Lung (tissue), 12 donors: Measurements from ENCODE around the gene EVC2. TPM values are rescaled to one million over a fixed set of nuclear protein-coding genes. Genes with fewer than 3 reads are reported as not detected.

Source experiments
- ATAC-seq: fragments of 200-7000 bp; cut with Tn5 transposase; one replicate; pipeline ENCODE4 v1.9.1; 2020; ENCODE audit warnings: moderate number of reproducible peaks; ENCODE audit not compliant: insufficient read depth, low FRiP score
- DNase-seq, 3 donors: peaks; one replicate each; pipeline ENCODE4 v3.0.0-alpha.2; 2013 to 2017
- H3K27ac ChIP-seq, 2 donors: one replicate each; pipeline ENCODE4 v1.5.1; 2013; ENCODE audit warnings: mild to moderate bottlenecking in 2 of 2, moderate library complexity in 2 of 2, control low read depth in 1 of 2, inconsistent platforms in 1 of 2, low read depth in 1 of 2, low read length in 1 of 2
- H3K27me3 ChIP-seq, 3 donors: one replicate each; pipeline ENCODE4 v1.5.1; 2013; ENCODE audit warnings: low read length in 2 of 3; ENCODE audit not compliant: control insufficient read depth in 3 of 3, insufficient read depth in 3 of 3
- H3K36me3 ChIP-seq, 4 donors: one replicate each; pipeline ENCODE4 v1.5.1; 2013; ENCODE audit warnings: low read length in 4 of 4, mild to moderate bottlenecking in 1 of 4, moderate library complexity in 1 of 4; ENCODE audit not compliant: control insufficient read depth in 4 of 4, insufficient read depth in 4 of 4
- H3K4me1 ChIP-seq, 5 donors: one replicate each; pipeline ENCODE4 v1.5.1; 2013; ENCODE audit warnings: low read length in 5 of 5, mild to moderate bottlenecking in 2 of 5, moderate library complexity in 1 of 5; ENCODE audit not compliant: control insufficient read depth in 5 of 5, insufficient read depth in 5 of 5
- H3K4me3 ChIP-seq: one replicate; pipeline ENCODE4 v1.5.1; 2013; ENCODE audit warnings: mild to moderate bottlenecking, control low read depth, moderate library complexity
- H3K9ac ChIP-seq, 2 donors: one replicate each; pipeline ENCODE4 v1.5.1; 2013; ENCODE audit warnings: low read length in 2 of 2, control low read depth in 1 of 2; ENCODE audit not compliant: insufficient read depth in 1 of 2
- H3K9me3 ChIP-seq, 4 donors: one replicate each; pipeline ENCODE4 v1.5.1; 2013; ENCODE audit warnings: low read length in 3 of 4, mild to moderate bottlenecking in 1 of 4, moderate library complexity in 1 of 4; ENCODE audit not compliant: control insufficient read depth in 4 of 4, insufficient read depth in 3 of 4
- CTCF ChIP-seq: IDR thresholded peaks from 2 replicates; pipeline ENCODE4 v1.5.1; 2012; ENCODE audit warnings: mild to moderate bottlenecking; ENCODE audit errors: control extremely low read depth, extremely low read depth
- WGBS, 2 donors: extraction: QIAGEN DNeasy Blood & Tissue Kit; methylation state at CpG; one replicate each; pipeline ENCODE4 v1.1.7; 2013; 5-methylcytosine and 5-hydroxymethylcytosine counted together
- polyA plus RNA-seq, 2 donors: library from polyadenylated mRNA; stranded (reverse); fragments of 200-250 nt; gene quantifications; one replicate each; pipeline ENCODE4 v1.2.1, GENCODE V29; 2013
- total RNA-seq, 2 donors: library from RNA; depleted of rRNA in 1 of 2; stranded (reverse); fragments of >200 nt in 1 of 2; gene quantifications; one replicate each; pipeline ENCODE4 v1.2.1, GENCODE V29; 2014 to 2021
- donor health status: control.
- donor health status: control.
- donor health status: Bipolar disorder and iron deficiency.
- donor health status: healthy.
- donor health status: DM: yes; HTN: yes; CAD: no.

EVC2 gene
- total and polyA plus RNA-seq, 4 donors: 1.5 to 11.9 (median 3.1) TPM

GRCh38 chr4:5720157-5720850, 11.9 kb upstream of the EVC2 start:
- no peak for ATAC-seq
- no peak for DNase-seq
- Histone ChIP-seq H3K4me3 (no peak overlapping the region), H3K27ac (no peak overlapping the region), H3K9ac (no peak overlapping the region), H3K4me1 (peaks cover 0 to 4% (median 0%) of the 10 kb centered on the region in 5 donors), H3K36me3 (peaks cover 0 to 26% (median 12%) of the 10 kb centered on the region in 4 donors), H3K9me3 (peaks cover 0 to 2% (median under 1%) of the 10 kb centered on the region in 4 donors), H3K27me3 (no peaks in the 10 kb centered on the region)
- WGBS, 2 donors: 88 to 90% methylated on average over 16 of the region's 16 CpGs
- TF ChIP-seq CTCF: no peak

GRCh38 chr4:5719350-5720055, 11.1 kb upstream of the EVC2 start:
- ATAC-seq (no peak), DNase-seq (no peak)
- Histone ChIP-seq H3K9ac (no peak overlapping the region), H3K4me1 (peaks cover 0 to 4% (median 0%) of the 10 kb centered on the region in 5 donors), H3K9me3 (peaks cover 0 to 4% (median 1%) of the 10 kb centered on the region in 4 donors), H3K27ac (no peak overlapping the region), H3K27me3 (no peaks in the 10 kb centered on the region), H3K4me3 (no peak overlapping the region), H3K36me3 (peaks cover 0 to 22% (median 10%) of the 10 kb centered on the region in 4 donors)
- TF ChIP-seq CTCF: no peak
- WGBS, 2 donors: 80 to 84% methylated on average over 7 of the region's 7 CpGs

- Histone ChIP-seq H3K4me1 (peaks cover 0 to 4% (median 0%) of the 10 kb centered on the region in 5 donors), H3K9me3 (peaks cover 0 to 4% (median 1%) of the 10 kb centered on the region in 4 donors), H3K36me3 (peaks cover 0 to 19% (median 6%) of the 10 kb centered on the region in 4 donors), H3K27me3 (no peaks in the 10 kb centered on the region), H3K4me3 (no peak overlapping the region), H3K9ac (no peak overlapping the region), H3K27ac (no peak overlapping the region)
- no peak for TF ChIP-seq CTCF
- DNase-seq: no peak
- 76 to 81% methylated on average over 4 of the region's 4 CpGs for WGBS, 2 donors
- ATAC-seq: no peak
Observed at GRCh38 chr4:5718411-5718810, 10.1 kb upstream of the EVC2 start.
